ENCODE results near the gene SPON1. TPM values are rescaled to one million over a fixed set of nuclear protein-coding genes. Genes with fewer than 3 reads are reported as not detected.

Gene SPON1
- total and polyA plus RNA-seq, 10 of the 15 experiments (the other 5 are each of a cell fraction or from before 2014, with no cell fraction given) = 0.13 to 1.1 (median 0.18) TPM; not detected in 5

- SMC1A ChIA-PET (ENCODE audit: uncharacterized antibody, unreplicated experiment) = interaction anchor here (0.6 to 2.3 kb wide), 2 partner anchors 9 to 165 kb away, joined by 3 to 5 read pairs; no protein-coding TSS in a partner anchor
- FAIRE-seq (no peak), ATAC-seq (no peak), DNase-seq (ENCODE audit: low read depth, low spot score) (no peak)
- 30% methylated on average over 7 of the region's 7 CpGs for WGBS (ENCODE audit: insufficient coverage, insufficient replicate concordance, low lambda C conversion rate, missing lambda C conversion rate)
- TF ChIP-seq DPF2 (IDR thresholded peaks at IDR 0.05) (no peak), IRF4 (IDR thresholded peaks at IDR 0.05; ENCODE audit: low read depth, low read length) (no peak), MAX (IDR thresholded peaks at IDR 0.05; ENCODE audit: low read depth, low read length) (no peak), MTA3 (IDR thresholded peaks at IDR 0.05; ENCODE audit: borderline replicate concordance, low read length) (no peak), BRCA1 (IDR thresholded peaks at IDR 0.05; ENCODE audit: low read depth, low read length) (no peak), POLR2A (IDR thresholded peaks at IDR 0.05; ENCODE audit: low read depth, low read length) (no peak), CREM (IDR thresholded peaks at IDR 0.05; ENCODE audit: low read depth) (no peak), BCL3 (IDR thresholded peaks at IDR 0.05; ENCODE audit: borderline replicate concordance, insufficient read depth, low read depth, low read length, poor library complexity, severe bottlenecking) (no peak), FOXM1 (IDR thresholded peaks at IDR 0.05; ENCODE audit: low read depth, low read length) (no peak), SMAD1 (IDR thresholded peaks at IDR 0.05; ENCODE audit: low read depth, partially characterized antibody) (no peak)
- H3K79me2 ChIP-seq (ENCODE audit: control insufficient read depth, insufficient read depth, low read length) = no peaks in the 10 kb centered on the region
- no peak overlapping the region for H3K9ac ChIP-seq (ENCODE audit: control insufficient read depth, insufficient read depth, low read length)
- H3K9me3 ChIP-seq (replicated peaks; ENCODE audit: control insufficient read depth, insufficient read depth, low read length) = no peaks in the 10 kb centered on the region
- H4K20me1 ChIP-seq (ENCODE audit: control insufficient read depth, insufficient read depth) = no peaks in the 10 kb centered on the region
- no peak overlapping the region for H2AFZ ChIP-seq (ENCODE audit: control insufficient read depth, low read depth, low read length)
- peaks cover 6% of the 10 kb centered on the region in 2 experiments; a peak in 3 of 4 replicates for H3K27me3 ChIP-seq (replicated peaks in 1 of 2; ENCODE audit: control insufficient read depth in 2 of 2, insufficient read depth in 2 of 2, low read length in 1 of 2)
- RAD21 ChIA-PET (ENCODE audit: unreplicated experiment) = no interaction called here
- no peak overlapping the region for H3K4me3 ChIP-seq
- no peaks in the 10 kb centered on the region for H3K4me1 ChIP-seq (ENCODE audit: control insufficient read depth, insufficient read depth, low read length)
- BruUV-seq (replicated peaks) = no TSS peak
- POLR2A ChIA-PET = no interaction called here
- H3K36me3 ChIP-seq (ENCODE audit: control insufficient read depth in 2 of 2, insufficient read depth in 2 of 2, low read length in 1 of 2) = no peaks in the 10 kb centered on the region
- H3K27ac ChIP-seq (ENCODE audit: control insufficient read depth, insufficient read depth) = no peak overlapping the region
- CTCF ChIA-PET = interaction anchor here (1.5 kb wide), 1 partner anchor 291 kb away, joined by 6 read pairs; no protein-coding TSS in a partner anchor
- intact Hi-C loops (cut with micrococcal nuclease; ENCODE audit: unreplicated experiment) = loop anchor here (5.0 kb wide), 2 partner anchors 188 to 498 kb away; no protein-coding TSS in a partner anchor
- H3K4me2 ChIP-seq (ENCODE audit: control insufficient read depth, insufficient read depth) = no peak overlapping the region
- in situ Hi-C loops (cut with MboI) = loop anchor here (5.0 to 25.0 kb wide), 2 partner anchors 288 to 453 kb away; no protein-coding TSS in a partner anchor
Observed at GRCh38 chr11:13958641-13959400, 3.7 kb upstream of the SPON1 start.
